Stimulated activated CD4-positive, alpha-beta T cell treated with anti-CD3 and anti-CD28 coated beads, Interleukin-2, amount 100 ng/mL, for 48 hours (primary cell): ENCODE results near the gene GCM1.

Experiments
- DNase-seq, 2 donors: peaks; one replicate each; pipeline ENCODE4 v3.0.0-alpha.2; 2020

GCM1 gene

GRCh38 chr6:53144802-53145201 is 3.8 kb downstream of the GCM1 start:
- DNase-seq = no peak

GRCh38 chr6:53143710-53144109 is 4.9 kb downstream of the GCM1 start:
- no peak for DNase-seq

GRCh38 chr6:53142810-53143209 is 5.8 kb downstream of the GCM1 start:
- DNase-seq = no peak

- no peak for DNase-seq
Observed at GRCh38 chr6:53139841-53140413, 8.7 kb downstream of the GCM1 start.

- DNase-seq = no peak
Observed at GRCh38 chr6:53136000-53136609, 12.5 kb downstream of the GCM1 start.

- no peak for DNase-seq
Observed at GRCh38 chr6:53134601-53135235, 13.9 kb downstream of the GCM1 start.

- DNase-seq = no peak
Observed at GRCh38 chr6:53133961-53134360, 14.7 kb downstream of the GCM1 start.

- DNase-seq = no peak
Observed at GRCh38 chr6:53130569-53131290, 17.9 kb downstream of the GCM1 start.

- no peak for DNase-seq
Observed at GRCh38 chr6:53128842-53129241, 19.8 kb downstream of the GCM1 start.

- no peak for DNase-seq
Observed at GRCh38 chr6:53125276-53125675, 23.4 kb downstream of the GCM1 start.

GRCh38 chr6:53124131-53124800 is 24.4 kb downstream of the GCM1 start:
- DNase-seq = no peak

- DNase-seq = no peak
Observed at GRCh38 chr6:53119772-53120409, 28.8 kb downstream of the GCM1 start.

- no peak for DNase-seq
Observed at GRCh38 chr6:53119349-53119748, 29.3 kb downstream of the GCM1 start.

GRCh38 chr6:53115741-53116140 is 32.9 kb downstream of the GCM1 start:
- no peak for DNase-seq

GRCh38 chr6:53115113-53115512 is 33.5 kb downstream of the GCM1 start:
- DNase-seq = no peak

GRCh38 chr6:53113742-53114141 is 34.9 kb downstream of the GCM1 start:
- no peak for DNase-seq

- no peak for DNase-seq
Observed at GRCh38 chr6:53112871-53113270, 35.8 kb downstream of the GCM1 start.

GRCh38 chr6:53112404-53112803 is 36.2 kb downstream of the GCM1 start:
- DNase-seq = no peak

GRCh38 chr6:53111865-53112264 is 36.8 kb downstream of the GCM1 start:
- no peak for DNase-seq

- DNase-seq = no peak
Observed at GRCh38 chr6:53109612-53110011, 39.0 kb downstream of the GCM1 start.

- no peak for DNase-seq
Observed at GRCh38 chr6:53107091-53107490, 41.5 kb downstream of the GCM1 start.

- no peak for DNase-seq
Observed at GRCh38 chr6:53104916-53105315, 43.7 kb downstream of the GCM1 start.
